HL-60 (cell line): ENCODE results near the gene TRIM40.
A peak's percentile ranks its signal among the peaks of the same experiment; 100 is the strongest.

ENCODE experiments used
- DNase-seq, 2 experiments: peaks; one replicate each; pipeline ENCODE4 v3.0.0-alpha.2; 2010 to 2020; ENCODE audit warnings: low read depth in 1 of 2, low spot score in 1 of 2
- H3K27ac ChIP-seq: fragments of 250-450 bp; sonication (Bioruptor Pico); replicated peaks from 2 replicates; pipeline ENCODE4 v1.5.1; 2020; ENCODE audit warnings: mild to moderate bottlenecking, moderate library complexity
- H3K27me3 ChIP-seq: fragments of 250-450 bp; sonication (Bioruptor Pico); 2 replicates; pipeline ENCODE4 v1.5.1; 2021; ENCODE audit warnings: mild to moderate bottlenecking, moderate library complexity; ENCODE audit not compliant: insufficient read depth, poor library complexity, severe bottlenecking
- H3K4me3 ChIP-seq: replicated peaks from 2 replicates; pipeline ENCODE4 v1.5.1; 2011; ENCODE audit warnings: mild to moderate bottlenecking, control low read depth, low read length; ENCODE audit not compliant: insufficient read depth
- GABPA ChIP-seq: IDR thresholded peaks from 2 replicates; pipeline ENCODE4 v1.6.1; 2012; ENCODE audit warnings: low read depth
- POLR2AphosphoS5 ChIP-seq: IDR thresholded peaks from 2 replicates; pipeline ENCODE4 v1.6.1; 2012; ENCODE audit warnings: low read depth
- SPI1 ChIP-seq: IDR thresholded peaks from 2 replicates; pipeline ENCODE4 v1.6.1; 2012; ENCODE audit warnings: low read depth, mild to moderate bottlenecking, borderline replicate concordance
- TF ChIP-seq, protein P1 (sequence below): IDR thresholded peaks from one replicate; pipeline ENCODE4 v1.5.1; 2011; ENCODE audit warnings: low read length, control low read depth, inconsistent platforms; ENCODE audit not compliant: insufficient read depth
- TF ChIP-seq, protein P2 (sequence below): IDR thresholded peaks from 2 replicates; pipeline ENCODE4 v1.6.1; 2012; ENCODE audit warnings: low read depth; ENCODE audit not compliant: insufficient replicate concordance

Gene TRIM40

DNA sequence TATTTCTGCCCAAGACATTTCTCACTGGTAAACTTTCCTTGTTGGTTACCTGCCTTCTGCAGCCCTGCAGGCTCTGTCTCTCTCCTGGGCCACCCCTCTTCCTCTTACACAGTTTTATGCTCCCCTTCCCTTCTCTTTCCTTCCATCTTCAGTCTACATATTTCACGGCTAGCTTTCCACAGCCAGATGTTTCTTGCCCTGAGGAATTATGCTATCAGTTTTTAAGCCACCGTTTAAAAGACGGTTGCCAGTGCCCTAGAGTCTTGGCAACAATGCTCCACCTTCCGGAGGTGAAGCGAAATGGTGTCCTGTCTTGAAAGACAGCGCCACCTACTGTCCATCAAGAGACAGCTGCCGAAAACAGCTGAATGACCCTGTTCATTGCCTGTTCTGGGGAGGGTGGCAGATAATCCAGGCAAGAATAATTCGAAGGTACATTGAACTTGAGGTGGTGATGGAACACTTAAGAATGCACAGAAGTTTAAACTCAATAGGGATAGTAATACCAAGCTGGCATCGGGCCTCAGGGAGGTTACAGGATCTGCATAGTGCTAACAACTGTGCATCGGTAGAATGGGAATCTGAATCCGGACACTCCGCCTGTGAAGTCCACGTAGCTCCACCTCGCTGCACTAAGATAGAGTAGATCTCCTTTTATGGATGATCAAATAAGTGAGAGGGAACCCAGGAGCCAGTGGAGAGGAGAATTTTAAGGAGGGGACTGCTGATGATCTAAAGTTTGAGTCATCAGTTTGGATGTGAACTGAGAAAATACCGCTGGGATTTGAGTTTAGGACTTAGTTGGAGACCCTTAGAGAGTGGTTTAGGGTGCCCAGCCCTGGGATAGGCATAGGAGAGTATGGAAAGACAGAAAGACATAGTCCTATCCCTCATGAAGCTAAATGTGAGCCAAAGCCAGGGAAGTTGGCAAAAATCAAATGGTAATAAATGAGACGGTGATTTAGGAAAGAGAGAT, 4.8 kb upstream of the TRIM40 start:
- no peak for TF ChIP-seq SPI1
- TF ChIP-seq, protein P1, sequence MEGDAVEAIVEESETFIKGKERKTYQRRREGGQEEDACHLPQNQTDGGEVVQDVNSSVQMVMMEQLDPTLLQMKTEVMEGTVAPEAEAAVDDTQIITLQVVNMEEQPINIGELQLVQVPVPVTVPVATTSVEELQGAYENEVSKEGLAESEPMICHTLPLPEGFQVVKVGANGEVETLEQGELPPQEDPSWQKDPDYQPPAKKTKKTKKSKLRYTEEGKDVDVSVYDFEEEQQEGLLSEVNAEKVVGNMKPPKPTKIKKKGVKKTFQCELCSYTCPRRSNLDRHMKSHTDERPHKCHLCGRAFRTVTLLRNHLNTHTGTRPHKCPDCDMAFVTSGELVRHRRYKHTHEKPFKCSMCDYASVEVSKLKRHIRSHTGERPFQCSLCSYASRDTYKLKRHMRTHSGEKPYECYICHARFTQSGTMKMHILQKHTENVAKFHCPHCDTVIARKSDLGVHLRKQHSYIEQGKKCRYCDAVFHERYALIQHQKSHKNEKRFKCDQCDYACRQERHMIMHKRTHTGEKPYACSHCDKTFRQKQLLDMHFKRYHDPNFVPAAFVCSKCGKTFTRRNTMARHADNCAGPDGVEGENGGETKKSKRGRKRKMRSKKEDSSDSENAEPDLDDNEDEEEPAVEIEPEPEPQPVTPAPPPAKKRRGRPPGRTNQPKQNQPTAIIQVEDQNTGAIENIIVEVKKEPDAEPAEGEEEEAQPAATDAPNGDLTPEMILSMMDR = peak; percentile 99
- H3K27ac ChIP-seq = no peak overlapping the region
- peaks cover 26% of the 10 kb centered on the region for H3K27me3 ChIP-seq
- DNase-seq = peak; percentile 60 to 76
- no peak overlapping the region for H3K4me3 ChIP-seq

DNA sequence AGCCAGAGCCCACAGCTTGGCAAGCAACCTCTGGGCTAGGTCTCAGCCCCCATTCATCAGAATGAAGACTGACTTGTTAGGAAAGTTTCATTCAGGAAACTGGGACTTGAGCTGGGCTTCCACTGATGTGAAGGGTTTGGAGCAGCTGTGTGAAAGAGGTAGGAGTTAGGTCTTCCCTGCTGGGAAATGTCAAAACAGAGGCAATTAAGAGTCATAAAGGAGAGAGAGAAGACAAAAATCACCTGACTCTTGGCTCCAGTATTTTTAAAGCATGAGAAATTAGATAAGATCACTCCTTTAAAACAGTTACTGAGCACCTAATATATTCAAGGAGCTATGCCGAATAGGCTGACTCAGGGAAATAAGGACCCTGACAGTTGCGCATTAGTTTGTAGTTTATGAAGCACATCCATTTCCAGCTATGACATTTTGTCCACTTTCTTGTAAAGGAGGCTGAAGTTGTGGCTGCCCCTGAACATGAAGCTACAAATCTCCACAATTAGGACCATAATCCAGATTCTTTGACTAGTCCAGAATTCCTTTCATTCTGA, 3.9 kb upstream of the TRIM40 start:
- Histone ChIP-seq H3K4me3 (no peak overlapping the region), H3K27ac (no peak overlapping the region), H3K27me3 (peaks cover 28% of the 10 kb centered on the region)
- TF ChIP-seq, protein P1 = no peak
- no peak for TF ChIP-seq GABPA
- TF ChIP-seq, protein P2, sequence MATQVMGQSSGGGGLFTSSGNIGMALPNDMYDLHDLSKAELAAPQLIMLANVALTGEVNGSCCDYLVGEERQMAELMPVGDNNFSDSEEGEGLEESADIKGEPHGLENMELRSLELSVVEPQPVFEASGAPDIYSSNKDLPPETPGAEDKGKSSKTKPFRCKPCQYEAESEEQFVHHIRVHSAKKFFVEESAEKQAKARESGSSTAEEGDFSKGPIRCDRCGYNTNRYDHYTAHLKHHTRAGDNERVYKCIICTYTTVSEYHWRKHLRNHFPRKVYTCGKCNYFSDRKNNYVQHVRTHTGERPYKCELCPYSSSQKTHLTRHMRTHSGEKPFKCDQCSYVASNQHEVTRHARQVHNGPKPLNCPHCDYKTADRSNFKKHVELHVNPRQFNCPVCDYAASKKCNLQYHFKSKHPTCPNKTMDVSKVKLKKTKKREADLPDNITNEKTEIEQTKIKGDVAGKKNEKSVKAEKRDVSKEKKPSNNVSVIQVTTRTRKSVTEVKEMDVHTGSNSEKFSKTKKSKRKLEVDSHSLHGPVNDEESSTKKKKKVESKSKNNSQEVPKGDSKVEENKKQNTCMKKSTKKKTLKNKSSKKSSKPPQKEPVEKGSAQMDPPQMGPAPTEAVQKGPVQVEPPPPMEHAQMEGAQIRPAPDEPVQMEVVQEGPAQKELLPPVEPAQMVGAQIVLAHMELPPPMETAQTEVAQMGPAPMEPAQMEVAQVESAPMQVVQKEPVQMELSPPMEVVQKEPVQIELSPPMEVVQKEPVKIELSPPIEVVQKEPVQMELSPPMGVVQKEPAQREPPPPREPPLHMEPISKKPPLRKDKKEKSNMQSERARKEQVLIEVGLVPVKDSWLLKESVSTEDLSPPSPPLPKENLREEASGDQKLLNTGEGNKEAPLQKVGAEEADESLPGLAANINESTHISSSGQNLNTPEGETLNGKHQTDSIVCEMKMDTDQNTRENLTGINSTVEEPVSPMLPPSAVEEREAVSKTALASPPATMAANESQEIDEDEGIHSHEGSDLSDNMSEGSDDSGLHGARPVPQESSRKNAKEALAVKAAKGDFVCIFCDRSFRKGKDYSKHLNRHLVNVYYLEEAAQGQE = no peak
- no peak for TF ChIP-seq SPI1
- no peak for TF ChIP-seq POLR2AphosphoS5
- no peak for DNase-seq

DNA sequence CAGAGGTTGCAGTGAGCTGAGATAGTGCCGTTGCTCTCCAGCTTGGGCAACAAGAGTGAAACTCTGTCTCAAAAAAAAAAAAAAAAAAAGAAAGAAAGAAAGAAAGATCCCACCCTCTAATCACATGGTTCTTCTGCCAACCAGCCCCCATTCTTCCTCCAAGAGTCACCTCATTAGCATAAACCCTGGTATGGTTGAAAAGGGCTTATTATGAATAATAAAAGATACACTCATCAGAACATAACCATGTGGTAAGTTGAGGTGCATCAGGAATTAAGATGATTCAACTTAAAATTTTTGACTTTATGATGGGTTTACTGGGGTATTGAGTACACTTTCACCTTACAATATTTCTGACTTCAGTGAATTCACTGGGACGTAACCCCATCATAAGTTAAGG, 793 bp upstream of the TRIM40 start:
- DNase-seq = no peak
- H3K4me3 ChIP-seq = no peak overlapping the region
- no peak overlapping the region for H3K27ac ChIP-seq
- TF ChIP-seq GABPA (no peak), SPI1 (no peak), POLR2AphosphoS5 (no peak)
- TF ChIP-seq, protein P2 = no peak
- TF ChIP-seq, protein P1 = no peak
- peaks cover 11% of the 10 kb centered on the region for H3K27me3 ChIP-seq
